ENCODE measurements around the gene KAZALD1. TPM values are rescaled to one million over a fixed set of nuclear protein-coding genes. Genes with fewer than 3 reads are reported as not detected.

The KAZALD1 gene
- total and polyA plus RNA-seq, 4 donors = 4.1 to 12.1 (median 7.4) TPM

DNA sequence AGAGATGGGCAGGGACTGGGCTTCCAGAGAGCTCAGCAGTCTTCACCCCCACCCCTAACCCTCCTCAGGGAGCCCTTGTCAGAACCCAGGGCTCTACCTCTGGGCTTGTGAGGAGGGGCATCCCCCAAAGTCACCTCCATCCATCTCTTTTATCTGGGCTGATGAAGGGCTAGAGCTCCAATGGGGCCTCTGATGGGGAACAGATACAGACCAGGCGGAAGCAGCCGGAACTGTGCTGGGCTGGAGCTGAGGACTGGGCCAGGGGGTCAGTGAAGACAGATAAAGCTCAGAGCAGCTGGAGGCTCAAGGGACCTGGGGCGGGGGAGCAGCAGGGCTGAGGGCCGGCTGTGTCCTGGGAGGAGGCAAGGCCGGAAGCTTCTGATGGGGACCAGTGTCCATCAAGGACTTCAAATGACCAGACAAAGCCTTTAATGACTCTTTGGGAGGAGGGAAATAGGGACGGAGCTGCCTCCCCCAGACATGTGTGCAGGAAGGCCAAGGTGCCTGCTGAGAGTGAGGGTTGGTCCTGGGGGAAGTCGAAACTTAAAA, 10.2 kb downstream of the KAZALD1 start:
- ATAC-seq (ENCODE audit: insufficient read depth, low FRiP score) = no peak
- peaks cover 4 to 43% (median 23%) of the 10 kb centered on the region in 3 donors for H3K27me3 ChIP-seq (ENCODE audit: control insufficient read depth in 3 of 3, insufficient read depth in 3 of 3, low read length in 2 of 3)
- peaks cover 0 to 5% (median 0%) of the 10 kb centered on the region in 4 donors for H3K9me3 ChIP-seq (ENCODE audit: control insufficient read depth in 4 of 4, insufficient read depth in 3 of 4, low read length in 3 of 4)
- no peak for DNase-seq
- H3K27ac ChIP-seq (ENCODE audit: low read depth in 1 of 2, low read length in 1 of 2) = peak overlapping the region in 1 of 2 donors; percentile 16
- H3K4me1 ChIP-seq (ENCODE audit: control insufficient read depth in 5 of 5, insufficient read depth in 5 of 5, low read length in 5 of 5) = peaks cover 0 to 8% (median 5%) of the 10 kb centered on the region in 5 donors
- H3K9ac ChIP-seq (ENCODE audit: insufficient read depth in 1 of 2, low read length in 2 of 2) = no peak overlapping the region
- H3K36me3 ChIP-seq (ENCODE audit: control insufficient read depth in 4 of 4, insufficient read depth in 4 of 4, low read length in 4 of 4) = no peaks in the 10 kb centered on the region
- TF ChIP-seq, protein P1, sequence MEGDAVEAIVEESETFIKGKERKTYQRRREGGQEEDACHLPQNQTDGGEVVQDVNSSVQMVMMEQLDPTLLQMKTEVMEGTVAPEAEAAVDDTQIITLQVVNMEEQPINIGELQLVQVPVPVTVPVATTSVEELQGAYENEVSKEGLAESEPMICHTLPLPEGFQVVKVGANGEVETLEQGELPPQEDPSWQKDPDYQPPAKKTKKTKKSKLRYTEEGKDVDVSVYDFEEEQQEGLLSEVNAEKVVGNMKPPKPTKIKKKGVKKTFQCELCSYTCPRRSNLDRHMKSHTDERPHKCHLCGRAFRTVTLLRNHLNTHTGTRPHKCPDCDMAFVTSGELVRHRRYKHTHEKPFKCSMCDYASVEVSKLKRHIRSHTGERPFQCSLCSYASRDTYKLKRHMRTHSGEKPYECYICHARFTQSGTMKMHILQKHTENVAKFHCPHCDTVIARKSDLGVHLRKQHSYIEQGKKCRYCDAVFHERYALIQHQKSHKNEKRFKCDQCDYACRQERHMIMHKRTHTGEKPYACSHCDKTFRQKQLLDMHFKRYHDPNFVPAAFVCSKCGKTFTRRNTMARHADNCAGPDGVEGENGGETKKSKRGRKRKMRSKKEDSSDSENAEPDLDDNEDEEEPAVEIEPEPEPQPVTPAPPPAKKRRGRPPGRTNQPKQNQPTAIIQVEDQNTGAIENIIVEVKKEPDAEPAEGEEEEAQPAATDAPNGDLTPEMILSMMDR (IDR thresholded peaks at IDR 0.05; ENCODE audit: control extremely low read depth, extremely low read depth) = no peak
- H3K4me3 ChIP-seq = no peak overlapping the region
- WGBS, 2 donors = 67 to 71% methylated on average over 7 of the region's 7 CpGs

DNA sequence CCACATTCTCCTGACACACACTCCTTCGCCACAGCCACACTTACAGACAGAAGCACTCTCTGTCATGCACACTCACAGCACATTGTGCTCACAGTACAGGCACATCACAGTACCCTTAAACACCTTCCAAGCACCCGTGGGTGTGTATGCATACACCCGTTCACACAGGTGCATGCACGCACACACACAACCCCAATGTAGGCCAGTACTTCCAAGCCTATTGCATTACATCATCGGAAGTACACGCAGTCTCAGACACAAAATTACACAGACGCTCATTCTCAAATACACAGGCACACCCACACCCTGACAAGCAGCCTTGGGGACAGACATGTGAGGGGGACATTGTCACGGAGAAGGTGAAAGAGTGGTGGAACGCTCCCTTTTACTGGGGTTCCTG, 11.1 kb downstream of the KAZALD1 start:
- TF ChIP-seq, protein P1 (IDR thresholded peaks at IDR 0.05; ENCODE audit: control extremely low read depth, extremely low read depth) = no peak
- ATAC-seq (ENCODE audit: insufficient read depth, low FRiP score) (no peak), DNase-seq (no peak)
- Histone ChIP-seq H3K9me3 (ENCODE audit: control insufficient read depth in 4 of 4, insufficient read depth in 3 of 4, low read length in 3 of 4) (peaks cover 0 to 5% (median 0%) of the 10 kb centered on the region in 4 donors), H3K27me3 (ENCODE audit: control insufficient read depth in 3 of 3, insufficient read depth in 3 of 3, low read length in 2 of 3) (peaks cover 4 to 40% (median 23%) of the 10 kb centered on the region in 3 donors), H3K9ac (ENCODE audit: insufficient read depth in 1 of 2, low read length in 2 of 2) (no peak overlapping the region), H3K36me3 (ENCODE audit: control insufficient read depth in 4 of 4, insufficient read depth in 4 of 4, low read length in 4 of 4) (no peaks in the 10 kb centered on the region), H3K27ac (ENCODE audit: low read depth in 1 of 2, low read length in 1 of 2) (no peak overlapping the region), H3K4me3 (no peak overlapping the region), H3K4me1 (ENCODE audit: control insufficient read depth in 5 of 5, insufficient read depth in 5 of 5, low read length in 5 of 5) (peaks cover 0 to 5% (median 0%) of the 10 kb centered on the region in 5 donors)
- 61 to 66% methylated on average over 9 of the region's 9 CpGs for WGBS, 2 donors

DNA sequence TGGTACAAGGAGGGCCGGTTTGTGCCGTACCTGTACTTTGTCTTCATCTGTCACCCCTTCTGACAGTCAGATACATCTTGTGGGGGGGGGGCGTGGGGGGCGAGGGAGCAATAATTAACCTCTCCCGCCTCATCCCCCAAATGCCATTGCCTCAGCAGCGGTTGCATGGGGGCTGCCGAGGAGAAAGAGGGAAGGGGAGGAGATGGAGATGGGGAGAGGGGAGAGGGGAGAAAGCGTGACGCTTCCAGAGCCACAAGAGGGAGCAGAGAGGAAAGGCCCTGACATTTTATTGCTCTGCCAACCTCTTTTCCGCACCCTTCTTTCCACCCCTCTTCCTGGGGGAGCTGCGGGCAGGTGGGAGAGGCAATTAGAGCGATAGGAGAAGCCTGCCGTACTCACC, 11.8 kb downstream of the KAZALD1 start:
- peaks cover 0 to 5% (median 0%) of the 10 kb centered on the region in 4 donors for H3K9me3 ChIP-seq (ENCODE audit: control insufficient read depth in 4 of 4, insufficient read depth in 3 of 4, low read length in 3 of 4)
- H3K4me1 ChIP-seq (ENCODE audit: control insufficient read depth in 5 of 5, insufficient read depth in 5 of 5, low read length in 5 of 5) = peaks cover 0 to 5% (median 0%) of the 10 kb centered on the region in 5 donors
- WGBS, 2 donors = 9 to 13% methylated on average over 13 of the region's 13 CpGs
- H3K9ac ChIP-seq (ENCODE audit: insufficient read depth in 1 of 2, low read length in 2 of 2) = no peak overlapping the region
- TF ChIP-seq, protein P1 (IDR thresholded peaks at IDR 0.05; ENCODE audit: control extremely low read depth, extremely low read depth) = no peak
- H3K36me3 ChIP-seq (ENCODE audit: control insufficient read depth in 4 of 4, insufficient read depth in 4 of 4, low read length in 4 of 4) = no peaks in the 10 kb centered on the region
- no peak overlapping the region for H3K27ac ChIP-seq (ENCODE audit: low read depth in 1 of 2, low read length in 1 of 2)
- H3K27me3 ChIP-seq (ENCODE audit: control insufficient read depth in 3 of 3, insufficient read depth in 3 of 3, low read length in 2 of 3) = peaks cover 4 to 45% (median 23%) of the 10 kb centered on the region in 3 donors
- DNase-seq (no peak), ATAC-seq (ENCODE audit: insufficient read depth, low FRiP score) (no peak)
- no peak overlapping the region for H3K4me3 ChIP-seq
